IPS-NIHi7 (cell line): ENCODE data around the gene SLC38A11.
"Not testable (repeated sequence)": the region's sequence is repeated elsewhere in the genome, so short reads cannot be mapped to it uniquely, and the experiment has no call there.

ENCODE experiments used
- DNase-seq: peaks from one replicate; pipeline ENCODE4 v3.0.0; 2012; ENCODE audit warnings: mixed read lengths; ENCODE audit errors: extremely low spot score

Gene SLC38A11

DNA sequence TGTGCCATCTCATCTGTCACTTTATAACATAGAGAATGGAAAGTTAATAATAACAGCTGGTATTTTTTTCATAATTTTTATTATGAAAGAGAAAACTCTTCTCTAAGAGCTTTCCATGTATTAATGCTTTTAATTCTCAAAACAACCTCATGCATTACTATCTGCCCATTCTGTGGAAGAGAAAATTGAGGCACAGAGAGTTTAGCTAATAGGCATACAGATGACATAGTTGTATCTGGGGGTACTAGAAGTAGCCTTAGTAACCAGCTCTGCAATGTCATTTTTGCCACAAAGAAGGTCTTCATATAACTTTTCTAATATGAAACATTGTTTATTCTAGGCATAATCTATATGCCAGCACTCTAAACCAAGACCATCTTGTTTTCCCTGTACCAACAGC, 77.4 kb downstream of the SLC38A11 start:
- no peak for DNase-seq

DNA sequence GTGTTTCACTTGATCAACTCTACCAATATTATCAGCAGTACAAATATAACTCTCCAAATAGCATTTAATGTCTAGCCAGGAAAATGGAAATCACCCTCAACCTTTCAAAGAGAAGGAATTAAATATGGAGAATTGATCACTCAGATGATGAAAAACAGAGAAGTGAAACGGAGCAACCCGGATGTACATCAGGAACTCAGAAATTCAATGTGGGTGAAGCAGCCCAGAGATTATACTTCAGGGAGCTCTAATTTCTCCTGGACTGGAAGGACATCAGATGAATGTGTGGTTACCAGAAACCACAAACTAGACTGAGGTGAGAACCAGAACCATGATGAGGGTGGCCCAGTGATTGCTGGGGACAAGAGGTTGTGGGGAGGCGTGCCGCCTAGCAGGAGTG, 78.2 kb downstream of the SLC38A11 start:
- DNase-seq = no peak

DNA sequence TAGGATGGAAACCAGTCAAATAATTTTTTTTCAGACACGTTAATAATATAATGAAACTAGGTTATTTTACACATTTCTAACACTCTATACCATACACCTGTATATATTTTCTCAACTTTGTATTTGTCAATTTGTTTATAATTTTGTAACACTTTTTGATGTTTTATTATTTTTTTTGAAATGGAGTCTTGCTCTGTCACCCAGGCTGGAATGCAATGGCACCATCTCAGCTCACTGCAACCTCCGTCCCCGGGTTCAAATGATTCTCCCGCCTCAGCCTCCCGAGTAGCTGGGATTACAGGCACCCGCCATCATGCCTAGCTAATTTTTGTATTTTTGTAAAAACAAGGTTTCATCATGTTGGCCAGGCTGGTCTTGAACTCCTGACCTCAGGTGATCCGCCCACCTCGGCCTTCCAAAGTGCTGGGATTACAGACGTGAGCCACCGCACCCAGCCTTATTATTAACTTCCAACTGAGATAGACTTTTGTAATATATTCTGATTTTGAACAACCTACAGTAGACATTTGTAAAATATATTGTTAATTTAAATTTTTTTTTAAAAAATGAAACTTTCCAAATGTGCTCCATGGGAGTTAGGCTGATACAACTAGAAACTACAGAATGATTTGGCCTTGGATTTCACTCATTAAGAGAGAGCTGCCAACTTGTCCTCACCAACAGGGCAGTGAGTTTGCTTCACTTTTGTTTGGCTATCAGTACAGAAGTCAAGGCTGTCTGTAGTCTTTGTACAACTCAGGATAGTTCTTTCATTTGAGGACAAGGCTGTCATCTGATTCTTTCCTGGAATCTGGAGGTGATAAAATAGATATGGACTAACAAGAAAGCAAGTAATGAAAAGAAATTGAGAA, 79.8 kb downstream of the SLC38A11 start:
- no peak for DNase-seq

- DNase-seq = no peak
Measured at GRCh38 chr2:164873210-164873908, 82.0 kb downstream of the SLC38A11 start.

- no peak for DNase-seq
Measured at GRCh38 chr2:164871404-164871803, 83.9 kb downstream of the SLC38A11 start.

DNA sequence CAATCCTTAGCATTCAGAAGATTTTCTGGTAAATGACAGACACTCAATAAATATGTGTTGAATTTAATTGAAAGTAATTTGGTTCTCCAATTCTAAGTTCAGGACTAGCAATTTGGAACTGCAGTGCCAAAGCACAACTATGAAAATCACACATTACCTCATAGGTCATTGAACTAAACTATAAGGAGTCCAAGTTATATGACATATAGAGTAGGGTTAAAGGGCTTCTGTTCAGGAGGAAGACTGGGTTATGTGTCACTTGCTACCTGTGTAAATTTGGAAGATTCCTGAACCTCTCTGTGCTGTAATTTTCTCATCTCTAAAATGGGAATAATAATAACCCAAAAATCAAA, 85.9 kb downstream of the SLC38A11 start:
- no peak for DNase-seq

DNA sequence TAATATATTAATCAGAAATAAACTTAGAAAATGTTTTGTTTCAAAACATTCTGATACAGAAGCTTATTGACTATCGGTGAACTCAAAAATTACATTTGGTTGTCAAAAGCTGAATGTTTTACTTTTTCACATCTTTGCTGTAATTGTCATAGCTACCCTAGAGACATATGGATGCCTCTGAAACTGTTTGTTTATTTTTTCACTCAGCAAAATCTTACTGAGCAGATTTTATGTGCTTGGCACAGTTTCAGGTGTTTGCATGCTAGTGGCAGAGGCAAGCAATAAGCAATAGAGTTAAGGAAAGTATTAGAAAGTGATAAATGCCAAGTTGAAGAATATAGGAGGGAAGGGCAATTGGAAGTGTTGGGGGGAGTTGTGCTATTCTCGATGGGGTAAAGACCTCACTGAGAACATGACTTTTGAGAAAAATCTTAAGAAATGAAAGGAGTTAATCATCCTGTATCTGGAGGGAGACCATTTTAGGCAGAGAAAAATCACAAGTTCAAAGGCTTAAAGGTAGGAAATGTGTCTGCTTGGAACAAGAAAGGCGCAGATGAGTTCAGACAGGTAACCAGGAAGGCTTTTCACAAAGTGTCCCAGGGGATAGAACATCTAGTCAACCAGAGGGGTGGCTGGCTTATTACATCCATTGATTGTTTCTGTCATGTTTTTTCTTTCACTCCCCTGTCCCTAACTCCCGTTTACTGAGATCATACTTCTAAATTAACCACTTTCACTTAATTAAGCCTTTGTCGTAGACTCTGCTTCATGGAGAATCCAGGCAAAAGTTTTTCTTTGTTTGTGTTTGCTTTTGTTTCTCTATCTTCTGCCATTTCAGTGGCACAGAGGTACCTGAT, 86.5 kb downstream of the SLC38A11 start:
- DNase-seq = no peak

GRCh38 chr2:164867779-164868397, 87.4 kb downstream of the SLC38A11 start:
- no peak for DNase-seq

DNA sequence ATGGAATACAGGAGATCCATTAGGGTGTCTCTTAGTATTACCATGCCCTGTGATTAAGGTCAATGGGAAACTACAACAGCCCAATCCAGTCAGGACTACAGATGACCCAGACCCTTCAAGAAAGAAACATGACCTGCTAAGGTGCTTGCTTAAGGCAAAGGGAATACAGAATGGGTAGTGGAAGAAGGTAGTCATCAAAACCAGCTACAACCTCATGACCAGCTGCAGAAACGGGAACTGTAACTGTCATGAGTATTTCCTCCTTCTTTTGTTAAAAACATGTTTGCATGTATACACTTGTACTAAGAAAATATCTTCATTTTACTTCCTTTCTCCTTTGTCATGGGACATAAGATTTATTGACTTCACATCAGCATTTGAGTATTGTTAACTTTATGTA, 88.9 kb downstream of the SLC38A11 start:
- not testable (repeated sequence) for DNase-seq

- no peak for DNase-seq
Measured at GRCh38 chr2:164860694-164861042, 94.7 kb downstream of the SLC38A11 start.

GRCh38 chr2:164859906-164860693, 95.2 kb downstream of the SLC38A11 start:
- DNase-seq = not testable (repeated sequence)

DNA sequence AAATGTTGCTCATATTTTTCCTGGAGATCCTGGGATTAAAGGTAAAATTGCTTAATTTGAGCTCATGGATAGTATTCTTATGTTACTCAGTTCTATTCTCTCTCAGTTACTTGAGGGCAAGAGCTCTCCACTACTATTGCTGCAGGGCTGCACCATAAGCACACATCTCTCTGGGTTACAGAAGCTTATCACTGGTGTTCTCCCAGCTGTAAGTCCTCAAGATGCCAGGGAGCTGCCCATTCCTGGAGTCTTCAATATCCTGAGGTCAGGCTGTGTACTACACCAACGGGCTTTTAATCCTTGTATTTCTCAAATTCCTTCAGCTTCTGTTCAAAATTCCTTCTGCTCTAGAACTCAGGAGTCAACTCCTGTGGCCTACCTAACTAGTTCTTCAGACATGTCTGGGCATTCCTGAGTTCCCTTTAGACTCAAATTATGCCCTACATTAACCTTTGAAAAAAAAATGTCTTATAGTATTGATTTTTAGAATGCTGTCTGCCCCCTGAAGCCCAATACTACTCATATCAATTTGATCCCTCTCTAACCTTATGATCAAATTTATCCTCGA, 96.0 kb downstream of the SLC38A11 start:
- DNase-seq = no peak

- DNase-seq = no peak
Measured at GRCh38 chr2:164852086-164852485, 103.2 kb downstream of the SLC38A11 start.

DNA sequence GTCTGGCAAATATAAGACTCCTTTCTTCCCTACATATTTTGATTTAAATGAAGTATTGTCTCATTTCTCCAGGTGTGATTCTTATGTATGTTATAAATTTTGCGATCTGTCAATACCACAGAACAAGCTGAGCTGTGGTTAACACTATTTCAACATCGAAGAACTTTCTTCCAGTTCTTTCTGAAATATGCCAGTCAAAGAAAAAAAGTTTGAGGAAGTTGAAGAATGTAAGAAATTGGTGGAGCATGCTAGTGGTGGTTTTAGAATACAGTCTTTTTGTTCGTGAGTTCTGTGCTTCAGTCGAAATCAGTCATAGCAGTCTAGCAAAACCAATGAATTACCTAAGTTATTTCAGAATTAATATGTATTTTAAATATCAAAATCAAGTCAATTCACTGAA, 105.1 kb downstream of the SLC38A11 start:
- no peak for DNase-seq

- no peak for DNase-seq
Measured at GRCh38 chr2:164849506-164849905, 105.8 kb downstream of the SLC38A11 start.

GRCh38 chr2:164847981-164848741, 107.2 kb downstream of the SLC38A11 start:
- DNase-seq = no peak

DNA sequence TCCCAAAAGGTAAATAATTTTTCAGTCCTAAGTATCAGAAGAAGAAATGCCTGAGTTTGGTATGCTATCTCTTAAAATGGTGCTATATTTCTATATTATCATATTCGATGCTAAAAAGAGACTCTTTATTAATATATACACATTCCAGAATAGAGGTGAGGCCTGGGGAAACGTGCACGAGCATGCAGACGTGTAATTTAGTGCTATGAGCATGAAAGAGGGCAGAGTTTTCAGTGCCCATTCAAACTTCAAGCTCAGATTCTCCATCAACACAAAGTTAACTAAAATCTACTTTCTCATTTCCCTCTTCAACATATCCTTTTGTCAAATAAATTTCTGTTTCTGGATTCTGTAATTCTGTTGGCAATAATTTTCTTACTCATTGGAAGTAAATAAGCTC, 108.0 kb downstream of the SLC38A11 start:
- no peak for DNase-seq

GRCh38 chr2:164846276-164846675, 109.0 kb downstream of the SLC38A11 start:
- no peak for DNase-seq
